ENCODE measurements around the gene CENPX. TPM values are rescaled to one million over a fixed set of nuclear protein-coding genes. Genes with fewer than 3 reads are reported as not detected.

CENPX gene
- total RNA-seq, 1 experiment from 2014 or later = 187 TPM

- H3K27ac ChIP-seq (ENCODE audit: low read length) = no peak overlapping the region
- H3K4me1 ChIP-seq (ENCODE audit: control insufficient read depth, insufficient read depth, low read length) = peaks cover 19% of the 10 kb centered on the region
- peaks cover 2% of the 10 kb centered on the region; the same call in 1 of the 2 replicates for H3K36me3 ChIP-seq (ENCODE audit: control insufficient read depth, insufficient read depth, low read length)
- in situ Hi-C loops (cut with HindIII; ENCODE audit: low pct_unique_long_range_greater_than_20kb, low sequenced_read_pairs) = no loop called here
- ChIA-PET POLR2A (interaction anchor here (0.5 kb wide), 1 partner anchor 17 kb away, joined by 3 read pairs; no protein-coding TSS in a partner anchor), CTCF (interaction anchor here (1.0 kb wide), 1 partner anchor 77 kb away, joined by 3 read pairs; no protein-coding TSS in a partner anchor)
- no peaks in the 10 kb centered on the region for H3K9me3 ChIP-seq (ENCODE audit: control insufficient read depth, insufficient read depth, low read depth, low read length)
- peak overlapping the region; percentile 58 to 79 for H3K4me3 ChIP-seq (ENCODE audit: low read depth in 2 of 2, low read length in 2 of 2)
- H3K27me3 ChIP-seq (ENCODE audit: control insufficient read depth, insufficient read depth, low read length) = no peaks in the 10 kb centered on the region
- intact Hi-C loops (cut with micrococcal nuclease; ENCODE audit: unreplicated experiment) = no loop called here
- TF ChIP-seq TCF7L2 (IDR thresholded peaks at IDR 0.05; ENCODE audit: low read depth, low read length) (no peak), CTCF (IDR thresholded peaks at IDR 0.05) (no peak)
- TSS peak; percentile 96 for BruUV-seq (replicated peaks)
- DNase-seq (ENCODE audit: low read depth, low spot score) = no peak
- no peak for ATAC-seq
Observed at GRCh38 chr17:82035956-82036633, 13.4 kb upstream of the CENPX start.

GRCh38 chr17:82035488-82035887, 12.8 kb upstream of the CENPX start:
- ATAC-seq (no peak), DNase-seq (ENCODE audit: low read depth, low spot score) (no peak)
- H3K27me3 ChIP-seq (ENCODE audit: control insufficient read depth, insufficient read depth, low read length) = no peaks in the 10 kb centered on the region
- POLR2A ChIA-PET = no interaction called here
- H3K4me3 ChIP-seq (ENCODE audit: low read depth in 2 of 2, low read length in 2 of 2) = no peak overlapping the region
- no TSS peak for BruUV-seq (replicated peaks)
- intact Hi-C loops (cut with micrococcal nuclease; ENCODE audit: unreplicated experiment) = no loop called here
- peaks cover 2% of the 10 kb centered on the region; the same call in 1 of the 2 replicates for H3K36me3 ChIP-seq (ENCODE audit: control insufficient read depth, insufficient read depth, low read length)
- CTCF ChIA-PET = interaction anchor here (1.0 kb wide), 1 partner anchor 76 kb away, joined by 3 read pairs; no protein-coding TSS in a partner anchor
- no peaks in the 10 kb centered on the region for H3K9me3 ChIP-seq (ENCODE audit: control insufficient read depth, insufficient read depth, low read depth, low read length)
- no peak overlapping the region for H3K27ac ChIP-seq (ENCODE audit: low read length)
- peaks cover 19% of the 10 kb centered on the region for H3K4me1 ChIP-seq (ENCODE audit: control insufficient read depth, insufficient read depth, low read length)
- no peak for TF ChIP-seq POLR2AphosphoS5 (IDR thresholded peaks at IDR 0.05; ENCODE audit: low read depth, low read length)
- no peak for TF ChIP-seq CTCF (IDR thresholded peaks at IDR 0.05)
- no peak for TF ChIP-seq REST (IDR thresholded peaks at IDR 0.05; ENCODE audit: insufficient read depth in 1 of 2, low read depth in 2 of 2, low read length in 1 of 2)
- no peak for TF ChIP-seq TCF7L2 (IDR thresholded peaks at IDR 0.05; ENCODE audit: low read depth, low read length)
- no peak for TF ChIP-seq SIN3A (IDR thresholded peaks at IDR 0.05; ENCODE audit: borderline replicate concordance, insufficient read depth, low read depth, low read length)
- in situ Hi-C loops (cut with HindIII; ENCODE audit: low pct_unique_long_range_greater_than_20kb, low sequenced_read_pairs) = no loop called here
